ENCODE results near the gene ATP8A2. TPM values are rescaled to one million over a fixed set of nuclear protein-coding genes. Genes with fewer than 3 reads are reported as not detected.

Gene ATP8A2
- total RNA-seq, 1 experiment from 2014 or later: not detected

DNA sequence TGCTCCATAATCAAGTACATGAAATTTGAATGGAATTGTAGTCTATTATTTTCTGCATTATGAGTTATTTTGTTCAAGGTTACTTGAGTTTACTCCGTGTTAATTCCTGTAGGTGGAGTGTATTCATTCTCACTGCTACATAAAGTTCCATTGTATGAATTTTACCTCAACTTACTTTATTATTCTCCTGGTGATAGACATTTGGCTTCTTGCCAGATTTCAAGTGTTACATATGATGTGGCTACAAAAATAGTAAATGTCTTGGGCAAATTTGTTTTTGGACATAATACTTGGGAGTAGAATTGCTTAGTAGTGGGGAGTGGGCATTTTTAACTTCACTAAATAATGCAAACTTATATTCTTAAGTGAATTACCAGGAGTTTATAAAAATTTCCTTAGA is 351.1 kb downstream of the ATP8A2 start:
- POLR2A ChIA-PET (ENCODE audit: unreplicated experiment): no interaction called here
- no peaks in the 10 kb centered on the region for H3K79me2 ChIP-seq (ENCODE audit: low read depth)
- H3K27me3 ChIP-seq (ENCODE audit: insufficient read depth, low read depth): peaks cover 28% of the 10 kb centered on the region
- H3K9me2 ChIP-seq (ENCODE audit: insufficient read depth): no peaks in the 10 kb centered on the region
- no peaks in the 10 kb centered on the region for H4K20me1 ChIP-seq (ENCODE audit: insufficient read depth)
- H3K4me1 ChIP-seq (replicated peaks; ENCODE audit: insufficient read depth): no peaks in the 10 kb centered on the region
- intact Hi-C loops (cut with micrococcal nuclease; ENCODE audit: unreplicated experiment): no loop called here
- no peaks in the 10 kb centered on the region for H3F3A ChIP-seq (ENCODE audit: insufficient read depth, low read depth)
- no peak for TF ChIP-seq EZH2 (IDR thresholded peaks at IDR 0.05; ENCODE audit: low read depth)
- TF ChIP-seq, protein P1, sequence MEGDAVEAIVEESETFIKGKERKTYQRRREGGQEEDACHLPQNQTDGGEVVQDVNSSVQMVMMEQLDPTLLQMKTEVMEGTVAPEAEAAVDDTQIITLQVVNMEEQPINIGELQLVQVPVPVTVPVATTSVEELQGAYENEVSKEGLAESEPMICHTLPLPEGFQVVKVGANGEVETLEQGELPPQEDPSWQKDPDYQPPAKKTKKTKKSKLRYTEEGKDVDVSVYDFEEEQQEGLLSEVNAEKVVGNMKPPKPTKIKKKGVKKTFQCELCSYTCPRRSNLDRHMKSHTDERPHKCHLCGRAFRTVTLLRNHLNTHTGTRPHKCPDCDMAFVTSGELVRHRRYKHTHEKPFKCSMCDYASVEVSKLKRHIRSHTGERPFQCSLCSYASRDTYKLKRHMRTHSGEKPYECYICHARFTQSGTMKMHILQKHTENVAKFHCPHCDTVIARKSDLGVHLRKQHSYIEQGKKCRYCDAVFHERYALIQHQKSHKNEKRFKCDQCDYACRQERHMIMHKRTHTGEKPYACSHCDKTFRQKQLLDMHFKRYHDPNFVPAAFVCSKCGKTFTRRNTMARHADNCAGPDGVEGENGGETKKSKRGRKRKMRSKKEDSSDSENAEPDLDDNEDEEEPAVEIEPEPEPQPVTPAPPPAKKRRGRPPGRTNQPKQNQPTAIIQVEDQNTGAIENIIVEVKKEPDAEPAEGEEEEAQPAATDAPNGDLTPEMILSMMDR (conservative IDR thresholded peaks at IDR 0.05): no peak
- no peaks in the 10 kb centered on the region for H3K36me3 ChIP-seq (ENCODE audit: low read depth)
- no peak for DNase-seq
- no peaks in the 10 kb centered on the region for H3K9me3 ChIP-seq (ENCODE audit: insufficient read depth, low read depth)
- no peak overlapping the region for H3K4me3 ChIP-seq
- no TSS peak for BruUV-seq (replicated peaks)
- H3K27ac ChIP-seq: no peak overlapping the region
- H3K4me2 ChIP-seq: no peak overlapping the region
- H2AFZ ChIP-seq: no peak overlapping the region
- CTCF ChIA-PET: no interaction called here

DNA sequence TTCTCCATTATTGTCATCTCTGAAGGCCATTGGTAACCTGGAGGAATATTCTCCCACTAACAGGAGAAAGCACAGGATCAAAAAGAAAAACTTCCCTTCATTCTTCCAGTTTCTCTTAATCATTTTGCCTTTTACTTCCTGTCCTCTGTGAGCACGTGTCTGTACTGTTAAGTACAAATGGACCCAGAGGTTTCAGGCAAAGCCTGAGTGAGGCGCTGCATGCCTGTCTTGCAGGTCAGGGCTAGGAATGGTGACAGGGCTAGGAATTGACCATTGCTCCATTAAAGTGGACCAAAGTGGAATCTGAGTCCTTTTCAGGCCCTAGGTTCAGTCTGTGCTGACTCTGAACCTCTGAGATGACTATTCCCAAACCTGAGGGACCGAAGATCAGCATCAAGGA is 353.3 kb downstream of the ATP8A2 start:
- POLR2A ChIA-PET (ENCODE audit: unreplicated experiment): no interaction called here
- TF ChIP-seq, protein P1 (conservative IDR thresholded peaks at IDR 0.05): no peak
- TF ChIP-seq EZH2 (IDR thresholded peaks at IDR 0.05; ENCODE audit: low read depth): no peak
- Histone ChIP-seq H3K9me3 (ENCODE audit: insufficient read depth, low read depth) (no peaks in the 10 kb centered on the region), H3K9me2 (ENCODE audit: insufficient read depth) (no peaks in the 10 kb centered on the region), H3K79me2 (ENCODE audit: low read depth) (no peaks in the 10 kb centered on the region), H4K20me1 (ENCODE audit: insufficient read depth) (no peaks in the 10 kb centered on the region), H3K4me1 (replicated peaks; ENCODE audit: insufficient read depth) (no peaks in the 10 kb centered on the region), H3K27me3 (ENCODE audit: insufficient read depth, low read depth) (peaks cover 42% of the 10 kb centered on the region), H3K4me2 (no peak overlapping the region), H2AFZ (no peak overlapping the region), H3F3A (ENCODE audit: insufficient read depth, low read depth) (no peaks in the 10 kb centered on the region), H3K36me3 (ENCODE audit: low read depth) (no peaks in the 10 kb centered on the region), H3K27ac (no peak overlapping the region), H3K4me3 (no peak overlapping the region)
- DNase-seq: no peak
- CTCF ChIA-PET: no interaction called here
- intact Hi-C loops (cut with micrococcal nuclease; ENCODE audit: unreplicated experiment): no loop called here
- BruUV-seq (replicated peaks): no TSS peak

DNA sequence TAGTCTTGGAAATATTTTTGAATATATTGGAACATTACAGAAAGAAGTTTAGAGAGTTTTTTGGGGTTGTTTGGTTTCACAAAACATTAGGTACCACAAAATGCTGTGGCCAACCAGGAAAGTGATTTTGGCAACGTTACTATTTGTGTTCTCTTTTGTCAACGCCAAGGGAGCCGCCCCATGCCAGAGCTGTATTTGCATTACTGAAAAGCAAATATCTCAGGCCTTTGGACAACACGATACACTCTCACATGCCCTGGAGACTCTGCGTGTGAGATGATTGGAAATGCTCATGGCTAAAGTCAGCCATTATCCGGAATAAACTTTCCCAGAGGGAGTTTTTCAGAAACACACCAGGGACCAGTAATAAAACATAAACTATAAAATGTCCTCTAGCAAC is 355.5 kb downstream of the ATP8A2 start:
- no peak for TF ChIP-seq EZH2 (IDR thresholded peaks at IDR 0.05; ENCODE audit: low read depth)
- TF ChIP-seq, protein P1 (conservative IDR thresholded peaks at IDR 0.05): no peak
- no peaks in the 10 kb centered on the region for H3K4me1 ChIP-seq (replicated peaks; ENCODE audit: insufficient read depth)
- H3K4me2 ChIP-seq: no peak overlapping the region
- peaks cover 54% of the 10 kb centered on the region for H3K27me3 ChIP-seq (ENCODE audit: insufficient read depth, low read depth)
- H2AFZ ChIP-seq: no peak overlapping the region
- H3F3A ChIP-seq (ENCODE audit: insufficient read depth, low read depth): no peaks in the 10 kb centered on the region
- H3K79me2 ChIP-seq (ENCODE audit: low read depth): no peaks in the 10 kb centered on the region
- no peaks in the 10 kb centered on the region for H3K9me3 ChIP-seq (ENCODE audit: insufficient read depth, low read depth)
- no peaks in the 10 kb centered on the region for H3K36me3 ChIP-seq (ENCODE audit: low read depth)
- ChIA-PET CTCF (no interaction called here), POLR2A (ENCODE audit: unreplicated experiment) (no interaction called here)
- no peaks in the 10 kb centered on the region for H4K20me1 ChIP-seq (ENCODE audit: insufficient read depth)
- no TSS peak for BruUV-seq (replicated peaks)
- no peak for DNase-seq
- no peak overlapping the region for H3K27ac ChIP-seq
- no peak overlapping the region for H3K4me3 ChIP-seq
- intact Hi-C loops (cut with micrococcal nuclease; ENCODE audit: unreplicated experiment): no loop called here
- no peaks in the 10 kb centered on the region for H3K9me2 ChIP-seq (ENCODE audit: insufficient read depth)
